ENCODE results near the gene PLP2.

Gene PLP2

GRCh38 chrX:49160908-49161307, 10.8 kb upstream of the PLP2 start:
- Histone ChIP-seq H3K9me3 (ENCODE audit: severe bottlenecking) (no peaks in the 10 kb centered on the region), H3K4me3 (ENCODE audit: severe bottlenecking) (no peak overlapping the region), H3K4me1 (ENCODE audit: insufficient read depth, poor library complexity, severe bottlenecking) (no peaks in the 10 kb centered on the region), H3K27ac (ENCODE audit: poor library complexity, severe bottlenecking) (no peak overlapping the region), H3K27me3 (ENCODE audit: insufficient read depth, poor library complexity, severe bottlenecking) (no peaks in the 10 kb centered on the region), H3K36me3 (ENCODE audit: low read depth) (no peaks in the 10 kb centered on the region)
- TF ChIP-seq, protein P1, sequence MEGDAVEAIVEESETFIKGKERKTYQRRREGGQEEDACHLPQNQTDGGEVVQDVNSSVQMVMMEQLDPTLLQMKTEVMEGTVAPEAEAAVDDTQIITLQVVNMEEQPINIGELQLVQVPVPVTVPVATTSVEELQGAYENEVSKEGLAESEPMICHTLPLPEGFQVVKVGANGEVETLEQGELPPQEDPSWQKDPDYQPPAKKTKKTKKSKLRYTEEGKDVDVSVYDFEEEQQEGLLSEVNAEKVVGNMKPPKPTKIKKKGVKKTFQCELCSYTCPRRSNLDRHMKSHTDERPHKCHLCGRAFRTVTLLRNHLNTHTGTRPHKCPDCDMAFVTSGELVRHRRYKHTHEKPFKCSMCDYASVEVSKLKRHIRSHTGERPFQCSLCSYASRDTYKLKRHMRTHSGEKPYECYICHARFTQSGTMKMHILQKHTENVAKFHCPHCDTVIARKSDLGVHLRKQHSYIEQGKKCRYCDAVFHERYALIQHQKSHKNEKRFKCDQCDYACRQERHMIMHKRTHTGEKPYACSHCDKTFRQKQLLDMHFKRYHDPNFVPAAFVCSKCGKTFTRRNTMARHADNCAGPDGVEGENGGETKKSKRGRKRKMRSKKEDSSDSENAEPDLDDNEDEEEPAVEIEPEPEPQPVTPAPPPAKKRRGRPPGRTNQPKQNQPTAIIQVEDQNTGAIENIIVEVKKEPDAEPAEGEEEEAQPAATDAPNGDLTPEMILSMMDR (IDR thresholded peaks at IDR 0.05; ENCODE audit: poor library complexity, severe bottlenecking), result no peak
- ATAC-seq (ENCODE audit: low read depth) (no peak), DNase-seq (ENCODE audit: low spot score) (no peak)

DNA sequence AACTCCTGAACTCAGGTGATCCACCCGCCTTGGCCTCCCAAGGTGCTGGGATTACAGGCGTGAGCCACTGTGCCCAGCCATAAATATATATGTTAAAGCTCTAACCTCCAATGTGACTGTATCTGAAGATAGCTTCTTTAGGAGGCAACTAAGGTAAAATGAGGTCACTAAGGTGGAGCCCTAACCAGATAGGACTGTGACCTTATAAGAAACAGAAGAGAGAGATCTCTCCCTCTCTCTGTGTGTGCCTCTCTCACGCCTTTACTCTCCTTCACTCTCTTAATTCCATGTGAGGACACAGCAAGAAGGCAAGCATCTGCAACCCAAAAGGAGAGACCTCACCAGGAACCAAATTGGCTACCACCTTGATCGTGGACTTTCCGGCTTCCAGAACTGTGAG, 10.1 kb upstream of the PLP2 start:
- no peaks in the 10 kb centered on the region for H3K9me3 ChIP-seq (ENCODE audit: severe bottlenecking)
- H3K4me3 ChIP-seq (ENCODE audit: severe bottlenecking), result no peak overlapping the region

DNA sequence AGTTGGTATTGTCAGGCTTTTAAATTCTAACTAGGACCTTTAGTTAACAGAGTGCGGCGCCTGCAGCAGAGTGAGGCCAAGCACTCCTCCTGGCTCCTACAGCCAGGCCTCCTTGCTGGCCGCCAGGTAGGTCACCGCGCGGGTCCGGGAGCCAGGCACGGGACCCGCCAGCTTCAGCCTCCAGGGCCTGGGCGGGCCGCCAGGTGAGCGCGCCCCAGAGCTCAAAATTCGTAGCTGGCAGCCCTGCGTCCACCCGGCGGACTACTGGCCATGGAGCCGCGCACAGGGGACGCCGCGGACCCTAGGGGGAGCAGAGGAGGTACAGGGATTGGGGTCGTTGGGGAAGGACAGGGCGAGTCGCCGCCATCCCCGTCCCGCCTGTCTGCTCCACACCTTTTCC, 9.1 kb upstream of the PLP2 start, which contains the start of gene MAGIX:
Gene MAGIX (plus strand): TSS at position 139 of the 400 bp plus-strand sequence. CDS start 132 bp downstream, at position 271.
- no peaks in the 10 kb centered on the region for H3K9me3 ChIP-seq (ENCODE audit: severe bottlenecking)
- DNase-seq (ENCODE audit: low spot score) (no peak), ATAC-seq (ENCODE audit: low read depth) (no peak)
- TF ChIP-seq, protein P1 (IDR thresholded peaks at IDR 0.05; ENCODE audit: poor library complexity, severe bottlenecking), result no peak
- H3K27me3 ChIP-seq (ENCODE audit: insufficient read depth, poor library complexity, severe bottlenecking), result no peaks in the 10 kb centered on the region
- peak within 1 kb of the TSS; percentile 99 for H3K27ac ChIP-seq (ENCODE audit: poor library complexity, severe bottlenecking)
- peaks cover 1% of the 10 kb centered on the region for H3K4me1 ChIP-seq (ENCODE audit: insufficient read depth, poor library complexity, severe bottlenecking)
- peak within 1 kb of the TSS; percentile 31 for H3K4me3 ChIP-seq (ENCODE audit: severe bottlenecking)
- no peaks in the 10 kb centered on the region for H3K36me3 ChIP-seq (ENCODE audit: low read depth)

More for the DNA sequence above, 10.1 kb upstream of the PLP2 start:
- no peak for DNase-seq (ENCODE audit: low spot score)
- Histone ChIP-seq H3K36me3 (ENCODE audit: low read depth) (no peaks in the 10 kb centered on the region), H3K27ac (ENCODE audit: poor library complexity, severe bottlenecking) (no peak overlapping the region), H3K4me1 (ENCODE audit: insufficient read depth, poor library complexity, severe bottlenecking) (no peaks in the 10 kb centered on the region), H3K27me3 (ENCODE audit: insufficient read depth, poor library complexity, severe bottlenecking) (no peaks in the 10 kb centered on the region)
- no peak for ATAC-seq (ENCODE audit: low read depth)
- TF ChIP-seq, protein P1 (IDR thresholded peaks at IDR 0.05; ENCODE audit: poor library complexity, severe bottlenecking), result no peak

- TF ChIP-seq, protein P1 (IDR thresholded peaks at IDR 0.05; ENCODE audit: poor library complexity, severe bottlenecking), result peak; percentile 81
- Histone ChIP-seq H3K4me1 (ENCODE audit: insufficient read depth, poor library complexity, severe bottlenecking) (peaks cover 6% of the 10 kb centered on the region), H3K4me3 (ENCODE audit: severe bottlenecking) (peak overlapping the region; percentile 31), H3K27me3 (ENCODE audit: insufficient read depth, poor library complexity, severe bottlenecking) (no peaks in the 10 kb centered on the region), H3K27ac (ENCODE audit: poor library complexity, severe bottlenecking) (peak overlapping the region; percentile 99), H3K36me3 (ENCODE audit: low read depth) (no peaks in the 10 kb centered on the region), H3K9me3 (ENCODE audit: severe bottlenecking) (no peaks in the 10 kb centered on the region)
- ATAC-seq (ENCODE audit: low read depth) (peak; percentile 53), DNase-seq (ENCODE audit: low spot score) (peak; percentile 83)
Measured at GRCh38 chrX:49163555-49164419, 7.9 kb upstream of the PLP2 start.
